ENCODE data around the gene EDEM1.

DNA sequence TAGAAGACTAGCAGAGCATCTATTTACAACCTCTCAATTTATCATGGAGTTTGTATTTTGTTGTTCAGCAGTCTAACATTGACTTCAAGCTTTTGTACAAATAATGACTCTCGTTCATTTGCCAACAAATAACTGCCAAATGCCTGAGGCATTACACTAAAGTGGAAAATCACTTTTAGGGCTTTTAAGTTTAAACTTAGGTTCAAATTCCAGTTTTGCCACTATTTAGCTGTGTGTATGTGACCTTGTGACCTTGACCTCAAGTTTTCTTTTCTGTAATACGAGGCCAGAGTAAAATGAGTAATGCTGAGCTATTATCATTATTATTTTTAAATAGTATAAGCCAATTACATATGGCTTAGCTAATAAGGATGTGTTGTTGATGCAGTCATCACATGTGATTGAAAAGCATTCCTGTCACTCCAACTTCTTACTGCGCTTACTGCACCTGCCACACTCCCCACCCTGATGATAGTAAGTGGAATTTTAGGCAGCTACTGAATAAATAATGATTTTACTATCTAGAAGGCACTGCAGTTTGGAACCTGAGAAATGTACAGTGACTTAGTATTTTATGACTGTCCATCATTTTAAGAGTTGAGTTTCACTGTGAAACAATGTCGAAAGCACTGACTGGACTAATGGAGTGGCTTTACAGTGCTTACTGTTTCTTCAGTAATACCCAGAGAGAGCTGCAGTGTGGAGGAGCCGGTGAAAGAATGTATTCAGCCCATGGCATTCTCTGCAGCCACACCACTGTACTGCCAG is 49.1 kb upstream of the EDEM1 start:
- TF ChIP-seq KAT7 (CRISPR knock-in tag; IDR thresholded peaks at IDR 0.05; ENCODE audit: borderline replicate concordance) = no peak
- TF ChIP-seq GRHL2 (CRISPR knock-in tag; IDR thresholded peaks at IDR 0.05; ENCODE audit: insufficient replicate concordance, severe bottlenecking) = no peak
- no peak for TF ChIP-seq TP53 (CRISPR knock-in tag; IDR thresholded peaks at IDR 0.05)
- TF ChIP-seq, protein P1, sequence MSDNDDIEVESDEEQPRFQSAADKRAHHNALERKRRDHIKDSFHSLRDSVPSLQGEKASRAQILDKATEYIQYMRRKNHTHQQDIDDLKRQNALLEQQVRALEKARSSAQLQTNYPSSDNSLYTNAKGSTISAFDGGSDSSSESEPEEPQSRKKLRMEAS (CRISPR knock-in tag; IDR thresholded peaks at IDR 0.05) = no peak
- no peak for TF ChIP-seq TCF7 (CRISPR knock-in tag; IDR thresholded peaks at IDR 0.05; ENCODE audit: low read depth)
- no peak for TF ChIP-seq JUN (CRISPR knock-in tag; IDR thresholded peaks at IDR 0.05)
- no peak for TF ChIP-seq ZNF121 (CRISPR knock-in tag; IDR thresholded peaks at IDR 0.05)
- no peak for TF ChIP-seq FOXJ3 (CRISPR knock-in tag; IDR thresholded peaks at IDR 0.05; ENCODE audit: borderline replicate concordance)
- TF ChIP-seq, protein P2, sequence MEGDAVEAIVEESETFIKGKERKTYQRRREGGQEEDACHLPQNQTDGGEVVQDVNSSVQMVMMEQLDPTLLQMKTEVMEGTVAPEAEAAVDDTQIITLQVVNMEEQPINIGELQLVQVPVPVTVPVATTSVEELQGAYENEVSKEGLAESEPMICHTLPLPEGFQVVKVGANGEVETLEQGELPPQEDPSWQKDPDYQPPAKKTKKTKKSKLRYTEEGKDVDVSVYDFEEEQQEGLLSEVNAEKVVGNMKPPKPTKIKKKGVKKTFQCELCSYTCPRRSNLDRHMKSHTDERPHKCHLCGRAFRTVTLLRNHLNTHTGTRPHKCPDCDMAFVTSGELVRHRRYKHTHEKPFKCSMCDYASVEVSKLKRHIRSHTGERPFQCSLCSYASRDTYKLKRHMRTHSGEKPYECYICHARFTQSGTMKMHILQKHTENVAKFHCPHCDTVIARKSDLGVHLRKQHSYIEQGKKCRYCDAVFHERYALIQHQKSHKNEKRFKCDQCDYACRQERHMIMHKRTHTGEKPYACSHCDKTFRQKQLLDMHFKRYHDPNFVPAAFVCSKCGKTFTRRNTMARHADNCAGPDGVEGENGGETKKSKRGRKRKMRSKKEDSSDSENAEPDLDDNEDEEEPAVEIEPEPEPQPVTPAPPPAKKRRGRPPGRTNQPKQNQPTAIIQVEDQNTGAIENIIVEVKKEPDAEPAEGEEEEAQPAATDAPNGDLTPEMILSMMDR (IDR thresholded peaks at IDR 0.05) = no peak
- TF ChIP-seq FOXP1 (CRISPR knock-in tag; IDR thresholded peaks at IDR 0.05; ENCODE audit: borderline replicate concordance) = no peak
- TF ChIP-seq, protein P3, sequence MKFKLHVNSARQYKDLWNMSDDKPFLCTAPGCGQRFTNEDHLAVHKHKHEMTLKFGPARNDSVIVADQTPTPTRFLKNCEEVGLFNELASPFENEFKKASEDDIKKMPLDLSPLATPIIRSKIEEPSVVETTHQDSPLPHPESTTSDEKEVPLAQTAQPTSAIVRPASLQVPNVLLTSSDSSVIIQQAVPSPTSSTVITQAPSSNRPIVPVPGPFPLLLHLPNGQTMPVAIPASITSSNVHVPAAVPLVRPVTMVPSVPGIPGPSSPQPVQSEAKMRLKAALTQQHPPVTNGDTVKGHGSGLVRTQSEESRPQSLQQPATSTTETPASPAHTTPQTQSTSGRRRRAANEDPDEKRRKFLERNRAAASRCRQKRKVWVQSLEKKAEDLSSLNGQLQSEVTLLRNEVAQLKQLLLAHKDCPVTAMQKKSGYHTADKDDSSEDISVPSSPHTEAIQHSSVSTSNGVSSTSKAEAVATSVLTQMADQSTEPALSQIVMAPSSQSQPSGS (CRISPR knock-in tag; IDR thresholded peaks at IDR 0.05; ENCODE audit: borderline replicate concordance, low read depth) = no peak
- TF ChIP-seq ZNF512 (CRISPR knock-in tag; IDR thresholded peaks at IDR 0.05; ENCODE audit: borderline replicate concordance) = no peak

All from WTC11 (cell line).